IMR-90 (cell line): ENCODE data around the gene CLK3. TPM values are rescaled to one million over a fixed set of nuclear protein-coding genes. Genes with fewer than 3 reads are reported as not detected.

Source experiments
- ATAC-seq: fragments of 200-7000 bp; cut with Tn5 transposase; 2 replicates; pipeline ENCODE4 v1.9.1; 2020; ENCODE audit warnings: low read depth, mild to moderate bottlenecking, moderate library complexity
- BruUV-seq: library from RNA; stranded (reverse); fragments of 400-500 nt; replicated peaks from 2 replicates; lab custom pipeline; 2021; lab: Mats Ljungman, UMichigan
- CTCF ChIA-PET: fragments of 300-600 bp; formaldehyde crosslinking; extraction: SDS; loops from one replicate; lab custom pipeline; 2021; ENCODE audit warnings: antibody characterized with exemption; lab: Yijun Ruan, JAX
- POLR2A ChIA-PET: fragments of 300-600 bp; sonication (Branson Sonifier 250); formaldehyde crosslinking; loops from one replicate; lab custom pipeline; 2022; ENCODE audit warnings: antibody characterized with exemption; ENCODE audit not compliant: unreplicated experiment; lab: Charles Lee
- DNase-seq: peaks from one replicate; pipeline ENCODE4 v3.0.0; 2013
- H2AFZ ChIP-seq: replicated peaks from 2 replicates; pipeline ENCODE3; 2013; ENCODE audit warnings: low read length, mild to moderate bottlenecking; ENCODE audit not compliant: poor library complexity
- H2AK5ac ChIP-seq: 2 replicates; pipeline ENCODE4 v1.6.1; 2013; ENCODE audit warnings: low read depth, low read length, inconsistent platforms
- H2AK9ac ChIP-seq: replicated peaks from 2 replicates; pipeline ENCODE3; 2013; ENCODE audit warnings: mild to moderate bottlenecking, low read depth, low read length, moderate library complexity; ENCODE audit not compliant: poor library complexity
- H2BK120ac ChIP-seq: 2 replicates; pipeline ENCODE4 v1.6.1; 2013; ENCODE audit warnings: low read depth, low read length, inconsistent platforms
- H2BK15ac ChIP-seq: 3 replicates; pipeline ENCODE4 v1.6.1; 2013; ENCODE audit warnings: low read depth, low read length, inconsistent platforms
- H2BK20ac ChIP-seq: 2 replicates; pipeline ENCODE4 v1.6.1; 2013; ENCODE audit warnings: low read depth, mild to moderate bottlenecking, inconsistent platforms, low read length, moderate library complexity
- H2BK5ac ChIP-seq: 2 replicates; pipeline ENCODE4 v1.6.1; 2013; ENCODE audit warnings: mild to moderate bottlenecking, low read depth, low read length, inconsistent platforms; ENCODE audit not compliant: poor library complexity, severe bottlenecking
- H3K14ac ChIP-seq: replicated peaks from 2 replicates; pipeline ENCODE4 v1.6.1; 2013; ENCODE audit warnings: low read depth, low read length, inconsistent platforms
- H3K18ac ChIP-seq: 2 replicates; pipeline ENCODE4 v1.6.1; 2013; ENCODE audit warnings: low read depth, low read length, control low read depth
- H3K23ac ChIP-seq: 2 replicates; pipeline ENCODE4 v1.6.1; 2013; ENCODE audit warnings: low read depth, low read length, inconsistent platforms
- H3K27ac ChIP-seq: 2 replicates; pipeline ENCODE4 v1.5.1; 2013; ENCODE audit warnings: mild to moderate bottlenecking, control low read depth, low read length; ENCODE audit not compliant: insufficient read depth
- H3K27me3 ChIP-seq: 2 replicates; pipeline ENCODE4 v1.6.1; 2013; ENCODE audit warnings: low read length; ENCODE audit not compliant: control insufficient read depth, insufficient read depth
- H3K36me3 ChIP-seq: 2 replicates; pipeline ENCODE4 v1.6.1; 2013; ENCODE audit warnings: low read length, mixed read lengths; ENCODE audit not compliant: control insufficient read depth, insufficient read depth
- H3K4ac ChIP-seq: 2 replicates; pipeline ENCODE4 v1.6.1; 2013; ENCODE audit warnings: low read depth, low read length, inconsistent platforms
- H3K4me1 ChIP-seq: 2 replicates; pipeline ENCODE4 v1.6.1; 2013; ENCODE audit warnings: low read length, mixed read lengths; ENCODE audit not compliant: control insufficient read depth, insufficient read depth
- H3K4me2 ChIP-seq: 2 replicates; pipeline ENCODE4 v1.6.1; 2013; ENCODE audit warnings: low read depth, mild to moderate bottlenecking, control low read depth, low read length, moderate library complexity
- H3K4me3 ChIP-seq: 2 replicates; pipeline ENCODE4 v1.5.1; 2013; ENCODE audit warnings: low read depth, mild to moderate bottlenecking, control low read depth, low read length, moderate library complexity; ENCODE audit not compliant: insufficient read depth
- H3K56ac ChIP-seq: 2 replicates; pipeline ENCODE4 v1.6.1; 2013; ENCODE audit warnings: low read length, inconsistent platforms; ENCODE audit not compliant: insufficient read depth; ENCODE audit errors: extremely low read depth
- H3K79me1 ChIP-seq, 2 experiments: 2 replicates each; pipeline ENCODE4 v1.6.1; 2013; ENCODE audit warnings: low read length in 2 of 2, inconsistent platforms in 1 of 2, low read depth in 1 of 2
- H3K9ac ChIP-seq: 2 replicates; pipeline ENCODE4 v1.6.1; 2013; ENCODE audit warnings: low read depth, low read length, control low read depth
- H3K9me1 ChIP-seq: 2 replicates; pipeline ENCODE4 v1.6.1; 2013; ENCODE audit warnings: low read length, inconsistent platforms; ENCODE audit not compliant: insufficient read depth
- H3K9me3 ChIP-seq: 2 replicates; pipeline ENCODE4 v1.6.1; 2013; ENCODE audit warnings: low read length; ENCODE audit not compliant: control insufficient read depth, insufficient read depth
- H4K20me1 ChIP-seq: 2 replicates; pipeline ENCODE4 v1.6.1; 2013; ENCODE audit warnings: low read length, inconsistent platforms; ENCODE audit not compliant: insufficient read depth
- H4K5ac ChIP-seq: 2 replicates; pipeline ENCODE4 v1.6.1; 2013; ENCODE audit warnings: mild to moderate bottlenecking, low read depth, low read length, control low read depth
- H4K8ac ChIP-seq, 2 experiments: 2 replicates each; pipeline ENCODE4 v1.6.1; 2013; ENCODE audit warnings: low read depth in 2 of 2, low read length in 2 of 2, control low read depth in 1 of 2, inconsistent platforms in 1 of 2
- H4K91ac ChIP-seq: 2 replicates; pipeline ENCODE4 v1.6.1; 2013; ENCODE audit warnings: low read depth, low read length, inconsistent platforms; ENCODE audit not compliant: insufficient read depth
- BHLHE40 ChIP-seq: fragments of 150-350 bp; IDR thresholded peaks from 2 replicates; pipeline ENCODE4 v1.6.1; 2016; ENCODE audit warnings: mild to moderate bottlenecking, low read depth, low read length
- CEBPB ChIP-seq: IDR thresholded peaks from 2 replicates; pipeline ENCODE4 v1.6.1; 2012; ENCODE audit warnings: low read depth, low read length, improper control_type of control experiment
- MAFK ChIP-seq: IDR thresholded peaks from 2 replicates; pipeline ENCODE4 v1.6.1; 2012; ENCODE audit warnings: low read depth, low read length, improper control_type of control experiment
- MAZ ChIP-seq: IDR thresholded peaks from 2 replicates; pipeline ENCODE4 v1.6.1; 2012; ENCODE audit warnings: low read depth, mild to moderate bottlenecking, low read length, improper control_type of control experiment, moderate library complexity, borderline replicate concordance
- MXI1 ChIP-seq: IDR thresholded peaks from 2 replicates; pipeline ENCODE4 v1.6.1; 2012; ENCODE audit warnings: low read depth, mild to moderate bottlenecking, low read length, moderate library complexity, borderline replicate concordance
- NFE2L2 ChIP-seq: fragments of 150-350 bp; IDR thresholded peaks from 2 replicates; pipeline ENCODE4 v1.6.1; 2016; ENCODE audit warnings: low read depth, mild to moderate bottlenecking, low read length
- POLR2A ChIP-seq: IDR thresholded peaks from 2 replicates; pipeline ENCODE4 v1.6.1; 2012; ENCODE audit warnings: mild to moderate bottlenecking, low read depth, low read length
- RAD21 ChIP-seq: IDR thresholded peaks from 2 replicates; pipeline ENCODE4 v1.6.1; 2012; ENCODE audit warnings: low read length, improper control_type of control experiment
- SMC3 ChIP-seq: fragments of 150-350 bp; IDR thresholded peaks from 2 replicates; pipeline ENCODE4 v1.6.1; 2016; ENCODE audit warnings: low read depth, mild to moderate bottlenecking, antibody characterized with exemption, low read length, moderate library complexity
- USF2 ChIP-seq: fragments of 150-350 bp; IDR thresholded peaks from 2 replicates; pipeline ENCODE4 v1.6.1; 2017; ENCODE audit warnings: mild to moderate bottlenecking, antibody characterized with exemption, low read length, low read depth
- WGBS, 2 experiments: methylation state at CpG; one replicate each; pipeline versions ENCODE4 v1.1.5 to v1.1.7; 2013; ENCODE audit warnings: missing lambda C conversion rate in 2 of 2; ENCODE audit not compliant: insufficient read length in 1 of 2; ENCODE audit errors: extremely low coverage in 2 of 2; 5-methylcytosine and 5-hydroxymethylcytosine counted together
- dilution Hi-C: fragments of 300-500 bp; cut with HindIII; formaldehyde crosslinking; loops from one replicate; pipeline ENCODE4 v1.14.3; 2018; ENCODE audit warnings: low sequenced_read_pairs; ENCODE audit not compliant: unreplicated experiment
- in situ Hi-C: fragments of 300-500 bp; cut with MboI; formaldehyde crosslinking; loops from 3 replicates; pipeline ENCODE4 v1.14.3; 2019; ENCODE audit warnings: low sequenced_read_pairs, inconsistent platforms, mixed read lengths
- intact Hi-C: fragments of 100-400 bp; cut with micrococcal nuclease; formaldehyde crosslinking; loops from 2 replicates; pipeline ENCODE4 v1.10.0; 2022
- polyA plus RNA-seq, 3 experiments: library from polyadenylated mRNA; depleted of rRNA; stranded (reverse); fragments of >200 nt; gene quantifications; 2 replicates each; pipeline ENCODE4 v1.2.3, GENCODE V29; 2012; ENCODE audit warnings: low replicate concordance in 1 of 3
- total RNA-seq: library from RNA; depleted of rRNA; stranded (reverse); fragments of >200 nt; gene quantifications from 2 replicates; pipeline ENCODE4 v1.2.3, GENCODE V29; 2012

CLK3 gene
- total and polyA plus RNA-seq, 2 of the 4 experiments (the other 2 are of a cell fraction), result 84.7 to 117 TPM

- no peak overlapping the region for H3K4me2 ChIP-seq
- peaks cover 25% of the 10 kb centered on the region for H4K20me1 ChIP-seq
- ChIA-PET CTCF (no interaction called here), POLR2A (no interaction called here)
- H3K27ac ChIP-seq, result no peak overlapping the region
- H2BK20ac ChIP-seq, result no peak overlapping the region
- no peak overlapping the region for H2AFZ ChIP-seq
- H4K8ac ChIP-seq, result no peak overlapping the region
- H3K56ac ChIP-seq, result no peak overlapping the region
- H4K5ac ChIP-seq, result no peak overlapping the region
- BruUV-seq, result no TSS peak
- TF ChIP-seq BHLHE40, result no peak
- TF ChIP-seq POLR2A, result no peak
- TF ChIP-seq MAFK, result no peak
- no peak for TF ChIP-seq NFE2L2
- TF ChIP-seq MAZ, result no peak
- TF ChIP-seq CEBPB, result no peak
- no peak for TF ChIP-seq MXI1
- TF ChIP-seq SMC3, result no peak
- no peak for TF ChIP-seq USF2
- TF ChIP-seq RAD21, result no peak
- dilution Hi-C loops, result no loop called here
- DNase-seq, result no peak
- H3K4ac ChIP-seq, result no peak overlapping the region
- no CpG with 5 or more reads among the region's 3 CpGs for WGBS, 2 experiments
- H3K4me3 ChIP-seq, result no peak overlapping the region
- no peak overlapping the region for H2BK5ac ChIP-seq
- peaks cover 4% of the 10 kb centered on the region for H3K9me1 ChIP-seq
- H3K9me3 ChIP-seq, result no peaks in the 10 kb centered on the region
- no peak overlapping the region for H4K91ac ChIP-seq
- H3K79me1 ChIP-seq, result peaks cover 44 to 45% of the 10 kb centered on the region in 2 experiments
- H2BK120ac ChIP-seq, result no peak overlapping the region
- no peak overlapping the region for H2AK9ac ChIP-seq
- H3K4me1 ChIP-seq, result peaks cover 5% of the 10 kb centered on the region
- no peak overlapping the region for H2AK5ac ChIP-seq
- H3K14ac ChIP-seq, result no peak overlapping the region
- H2BK15ac ChIP-seq, result no peak overlapping the region
- no peak overlapping the region for H3K9ac ChIP-seq
- H3K27me3 ChIP-seq, result no peaks in the 10 kb centered on the region
- intact Hi-C loops, result no loop called here
- H3K36me3 ChIP-seq, result peaks cover 15% of the 10 kb centered on the region
- in situ Hi-C loops, result no loop called here
- ATAC-seq, result no peak
- H3K18ac ChIP-seq, result no peak overlapping the region
- H3K23ac ChIP-seq, result no peak overlapping the region
Measured at GRCh38 chr15:74571191-74571590, 44.4 kb upstream of the CLK3 start.
